Prostate gland (tissue), 2 donors: ENCODE measurements around the gene SAP30L.

Experiments used
- POLR2A ChIP-seq: fragments of 450-650 bp; IDR thresholded peaks from one replicate; pipeline ENCODE4 v1.6.1; 2016; ENCODE audit warnings: antibody characterized with exemption, mild to moderate bottlenecking
- TF ChIP-seq, protein P1 (sequence below), 4 experiments: fragments of 200-600 bp in 2 of 4; fragments of 450-650 bp in 2 of 4; sonication (generic) in 2 of 4; IDR thresholded peaks; 1 replicate in 3 of 4; 2 replicates in 1 of 4; pipeline ENCODE4 v1.5.1; 2016 to 2019; ENCODE audit warnings: antibody characterized with exemption in 4 of 4, mild to moderate bottlenecking in 2 of 4, moderate library complexity in 2 of 4

DNA sequence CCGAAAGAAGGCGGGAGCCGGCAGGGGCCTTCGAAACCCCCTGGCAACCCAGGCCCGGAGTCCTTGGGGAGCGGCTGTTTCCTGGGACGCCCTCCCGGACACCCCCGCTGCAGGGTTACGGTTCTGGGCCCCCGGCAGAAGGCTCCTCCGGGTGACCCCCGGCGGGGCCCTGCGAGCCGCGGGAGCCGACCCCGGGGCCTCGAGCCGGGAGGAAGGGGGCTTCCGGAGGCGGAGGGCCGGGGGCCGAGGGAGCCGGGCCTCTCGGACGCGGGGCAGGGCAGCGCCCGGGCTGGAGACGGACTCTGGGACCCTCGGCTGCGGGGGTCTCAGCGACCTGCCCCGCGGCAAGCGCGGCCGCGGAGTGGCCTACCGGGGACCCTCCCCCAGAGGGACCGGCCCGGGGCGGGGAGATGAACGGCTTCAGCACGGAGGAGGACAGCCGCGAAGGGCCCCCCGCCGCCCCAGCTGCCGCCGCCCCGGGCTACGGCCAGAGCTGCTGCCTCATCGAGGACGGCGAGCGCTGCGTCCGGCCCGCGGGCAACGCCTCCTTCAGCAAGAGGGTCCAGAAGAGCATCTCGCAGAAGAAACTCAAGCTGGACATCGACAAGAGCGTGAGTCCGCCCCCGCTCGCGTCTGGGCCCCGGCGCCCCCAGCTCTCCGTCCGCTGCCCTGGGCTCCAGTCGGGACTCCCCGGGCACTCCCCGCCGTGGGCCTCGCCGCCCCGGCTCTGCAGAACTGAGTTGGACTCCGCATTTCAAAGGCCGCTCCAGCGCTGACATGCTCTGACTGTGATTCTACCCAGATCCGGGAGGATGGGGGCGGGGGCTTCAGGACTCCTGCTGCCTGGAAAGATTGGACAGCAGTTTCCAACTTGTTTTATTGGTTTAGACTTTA, 645 bp downstream of the SAP30L start:
- TF ChIP-seq, protein P1, sequence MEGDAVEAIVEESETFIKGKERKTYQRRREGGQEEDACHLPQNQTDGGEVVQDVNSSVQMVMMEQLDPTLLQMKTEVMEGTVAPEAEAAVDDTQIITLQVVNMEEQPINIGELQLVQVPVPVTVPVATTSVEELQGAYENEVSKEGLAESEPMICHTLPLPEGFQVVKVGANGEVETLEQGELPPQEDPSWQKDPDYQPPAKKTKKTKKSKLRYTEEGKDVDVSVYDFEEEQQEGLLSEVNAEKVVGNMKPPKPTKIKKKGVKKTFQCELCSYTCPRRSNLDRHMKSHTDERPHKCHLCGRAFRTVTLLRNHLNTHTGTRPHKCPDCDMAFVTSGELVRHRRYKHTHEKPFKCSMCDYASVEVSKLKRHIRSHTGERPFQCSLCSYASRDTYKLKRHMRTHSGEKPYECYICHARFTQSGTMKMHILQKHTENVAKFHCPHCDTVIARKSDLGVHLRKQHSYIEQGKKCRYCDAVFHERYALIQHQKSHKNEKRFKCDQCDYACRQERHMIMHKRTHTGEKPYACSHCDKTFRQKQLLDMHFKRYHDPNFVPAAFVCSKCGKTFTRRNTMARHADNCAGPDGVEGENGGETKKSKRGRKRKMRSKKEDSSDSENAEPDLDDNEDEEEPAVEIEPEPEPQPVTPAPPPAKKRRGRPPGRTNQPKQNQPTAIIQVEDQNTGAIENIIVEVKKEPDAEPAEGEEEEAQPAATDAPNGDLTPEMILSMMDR (IDR thresholded peaks at IDR 0.05): no peak
- TF ChIP-seq POLR2A: no peak
